Keratinocyte (primary cell): ENCODE measurements around the gene CAPZA2.

Experiments
- EZH2 ChIP-seq: IDR thresholded peaks from one replicate; pipeline ENCODE4 v1.6.1; 2012; ENCODE audit warnings: inconsistent platforms, mild to moderate bottlenecking, low read length, moderate library complexity
- TF ChIP-seq, protein P1 (sequence below), 3 experiments: IDR thresholded peaks in 1 of 3; conservative IDR thresholded peaks in 1 of 3; optimal IDR thresholded peaks in 1 of 3; 2 replicates in 2 of 3; 3 replicates in 1 of 3; pipeline versions ENCODE3 to v1.5.1; 2011; ENCODE audit warnings: low read length in 3 of 3, mild to moderate bottlenecking in 3 of 3, moderate library complexity in 2 of 3, control low read depth in 1 of 3, inconsistent platforms in 1 of 3; ENCODE audit not compliant: insufficient read depth in 2 of 3; ENCODE audit errors: extremely low read depth in 1 of 3

DNA sequence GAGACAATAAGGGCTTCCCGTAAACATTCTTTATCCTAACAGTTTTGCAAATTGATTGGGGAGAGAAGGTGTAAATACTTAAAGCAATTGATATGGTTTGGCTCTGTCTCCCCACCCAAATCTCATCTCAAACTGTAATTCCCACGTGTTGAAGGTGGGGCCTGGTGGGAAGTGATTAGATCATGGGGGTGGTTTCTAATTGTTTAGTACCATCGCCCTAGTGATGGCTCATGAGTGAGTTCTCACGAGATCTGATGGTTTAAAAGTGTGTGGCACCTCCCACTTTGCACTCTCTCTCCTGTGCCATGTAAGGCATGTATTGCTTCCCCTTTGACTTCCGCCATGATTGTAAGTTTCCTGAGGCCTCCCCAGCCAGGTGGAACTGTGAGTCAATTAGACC lies 22.1 kb upstream of the CAPZA2 start:
- TF ChIP-seq EZH2 = no peak
- TF ChIP-seq, protein P1, sequence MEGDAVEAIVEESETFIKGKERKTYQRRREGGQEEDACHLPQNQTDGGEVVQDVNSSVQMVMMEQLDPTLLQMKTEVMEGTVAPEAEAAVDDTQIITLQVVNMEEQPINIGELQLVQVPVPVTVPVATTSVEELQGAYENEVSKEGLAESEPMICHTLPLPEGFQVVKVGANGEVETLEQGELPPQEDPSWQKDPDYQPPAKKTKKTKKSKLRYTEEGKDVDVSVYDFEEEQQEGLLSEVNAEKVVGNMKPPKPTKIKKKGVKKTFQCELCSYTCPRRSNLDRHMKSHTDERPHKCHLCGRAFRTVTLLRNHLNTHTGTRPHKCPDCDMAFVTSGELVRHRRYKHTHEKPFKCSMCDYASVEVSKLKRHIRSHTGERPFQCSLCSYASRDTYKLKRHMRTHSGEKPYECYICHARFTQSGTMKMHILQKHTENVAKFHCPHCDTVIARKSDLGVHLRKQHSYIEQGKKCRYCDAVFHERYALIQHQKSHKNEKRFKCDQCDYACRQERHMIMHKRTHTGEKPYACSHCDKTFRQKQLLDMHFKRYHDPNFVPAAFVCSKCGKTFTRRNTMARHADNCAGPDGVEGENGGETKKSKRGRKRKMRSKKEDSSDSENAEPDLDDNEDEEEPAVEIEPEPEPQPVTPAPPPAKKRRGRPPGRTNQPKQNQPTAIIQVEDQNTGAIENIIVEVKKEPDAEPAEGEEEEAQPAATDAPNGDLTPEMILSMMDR (optimal IDR thresholded peaks at IDR 0.05 in 1 of 3, IDR thresholded peaks at IDR 0.05 in 1 of 3, conservative IDR thresholded peaks at IDR 0.05 in 1 of 3; ENCODE audit: extremely low read depth in 1 of 3, insufficient read depth in 2 of 3, low read length in 3 of 3) = no peak
